ENCODE data around the gene LDLRAD3. TPM values are rescaled to one million over a fixed set of nuclear protein-coding genes. Genes with fewer than 3 reads are reported as not detected.

The LDLRAD3 gene
- total RNA-seq, 2 donors from 2014 or later = 19.2 to 30.6 TPM

DNA sequence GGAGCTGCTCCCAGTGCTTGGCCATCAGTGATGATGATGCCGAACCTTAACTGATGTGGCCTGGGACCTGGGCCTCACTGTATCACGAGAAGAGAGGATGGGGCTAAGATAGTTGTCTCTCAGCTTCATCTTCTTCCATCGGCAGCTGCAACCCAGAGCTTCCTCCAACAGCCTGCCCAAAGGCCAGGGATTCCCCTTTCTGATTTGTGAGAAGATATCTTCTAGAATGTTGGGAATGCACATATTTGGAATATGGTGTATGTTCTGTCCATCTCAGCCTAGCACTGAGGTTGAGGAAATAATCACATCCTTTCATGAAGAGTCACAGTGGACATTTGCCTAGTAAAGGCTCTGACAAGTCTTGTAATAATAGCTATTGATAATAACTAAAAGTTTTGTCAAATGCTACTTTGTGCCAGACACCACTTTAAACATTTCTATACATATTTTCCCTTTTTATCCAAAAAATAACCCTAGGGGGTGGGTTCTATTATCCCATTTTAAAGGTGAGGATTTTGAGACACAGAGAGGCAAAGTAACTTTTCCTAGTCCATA is 272.3 kb downstream of the LDLRAD3 start:
- Mint-ChIP-seq H3K4me3 (no peak overlapping the region), H3K27ac (no peak overlapping the region), H3K27me3 (ENCODE audit: insufficient read depth) (no peaks in the 10 kb centered on the region), H3K36me3 (ENCODE audit: low read depth) (peaks cover 20% of the 10 kb centered on the region), H3K9me3 (peaks cover 11% of the 10 kb centered on the region), H3K4me1 (no peaks in the 10 kb centered on the region)
- Histone ChIP-seq H3K9ac (ENCODE audit: extremely low read depth, low read length, poor library complexity, severe bottlenecking) (no peak overlapping the region), H3K27ac (ENCODE audit: low read depth, low read length) (no peak overlapping the region), H3K27me3 (ENCODE audit: control insufficient read depth, insufficient read depth, low read length, poor library complexity, severe bottlenecking) (no peaks in the 10 kb centered on the region), H3K4me1 (ENCODE audit: control insufficient read depth, insufficient read depth, low read length) (no peaks in the 10 kb centered on the region), H3K4me3 (ENCODE audit: low read length) (no peak overlapping the region), H3K36me3 (ENCODE audit: control insufficient read depth, insufficient read depth, low read length) (no peaks in the 10 kb centered on the region), H3K9me3 (ENCODE audit: control insufficient read depth, low read length) (peaks cover 14% of the 10 kb centered on the region)
- DNase-seq = no peak
- no peak for TF ChIP-seq CTCF (conservative IDR thresholded peaks at IDR 0.05)
- 98 to 100% methylated on average over 3 of the region's 3 CpGs for WGBS, 2 experiments (ENCODE audit: insufficient coverage in 1 of 2, insufficient read length in 1 of 2)

- Mint-ChIP-seq H3K36me3 (ENCODE audit: low read depth) (peaks cover 20% of the 10 kb centered on the region), H3K9me3 (peaks cover 11% of the 10 kb centered on the region), H3K4me1 (no peaks in the 10 kb centered on the region), H3K27me3 (ENCODE audit: insufficient read depth) (no peaks in the 10 kb centered on the region), H3K27ac (no peak overlapping the region), H3K4me3 (no peak overlapping the region)
- no peak overlapping the region for H3K27ac ChIP-seq (ENCODE audit: low read depth, low read length)
- peaks cover 14% of the 10 kb centered on the region for H3K9me3 ChIP-seq (ENCODE audit: control insufficient read depth, low read length)
- H3K4me1 ChIP-seq (ENCODE audit: control insufficient read depth, insufficient read depth, low read length) = no peaks in the 10 kb centered on the region
- no peak overlapping the region for H3K9ac ChIP-seq (ENCODE audit: extremely low read depth, low read length, poor library complexity, severe bottlenecking)
- TF ChIP-seq CTCF (conservative IDR thresholded peaks at IDR 0.05) = no peak
- H3K4me3 ChIP-seq (ENCODE audit: low read length) = no peak overlapping the region
- WGBS, 2 experiments (ENCODE audit: insufficient coverage in 1 of 2, insufficient read length in 1 of 2) = 96 to 97% methylated on average over 4 of the region's 4 CpGs
- H3K27me3 ChIP-seq (ENCODE audit: control insufficient read depth, insufficient read depth, low read length, poor library complexity, severe bottlenecking) = no peaks in the 10 kb centered on the region
- H3K36me3 ChIP-seq (ENCODE audit: control insufficient read depth, insufficient read depth, low read length) = no peaks in the 10 kb centered on the region
- DNase-seq = no peak
These were observed 274.5 kb downstream of the LDLRAD3 start for GRCh38 chr11:36218283-36218921.

GRCh38 chr11:36219996-36220395 is 276.1 kb downstream of the LDLRAD3 start:
- H3K27ac Mint-ChIP-seq = no peak overlapping the region
- Histone ChIP-seq H3K4me3 (ENCODE audit: low read length) (no peak overlapping the region), H3K9ac (ENCODE audit: extremely low read depth, low read length, poor library complexity, severe bottlenecking) (no peak overlapping the region), H3K9me3 (ENCODE audit: control insufficient read depth, low read length) (peaks cover 14% of the 10 kb centered on the region), H3K27me3 (ENCODE audit: control insufficient read depth, insufficient read depth, low read length, poor library complexity, severe bottlenecking) (no peaks in the 10 kb centered on the region), H3K4me1 (ENCODE audit: control insufficient read depth, insufficient read depth, low read length) (no peaks in the 10 kb centered on the region), H3K36me3 (ENCODE audit: control insufficient read depth, insufficient read depth, low read length) (no peaks in the 10 kb centered on the region), H3K27ac (ENCODE audit: low read depth, low read length) (no peak overlapping the region)
- H3K9me3 Mint-ChIP-seq = peaks cover 11% of the 10 kb centered on the region
- no peaks in the 10 kb centered on the region for H3K27me3 Mint-ChIP-seq (ENCODE audit: insufficient read depth)
- no peak for DNase-seq
- H3K4me3 Mint-ChIP-seq = no peak overlapping the region
- H3K4me1 Mint-ChIP-seq = no peaks in the 10 kb centered on the region
- TF ChIP-seq CTCF (conservative IDR thresholded peaks at IDR 0.05) = no peak
- peaks cover 20% of the 10 kb centered on the region for H3K36me3 Mint-ChIP-seq (ENCODE audit: low read depth)
